GM23338 (cell line): Measurements from ENCODE around the gene FOXO3. TPM values are rescaled to one million over a fixed set of nuclear protein-coding genes. Genes with fewer than 3 reads are reported as not detected.

Source experiments
- ATAC-seq: fragments of 200-7000 bp; cut with Tn5 transposase; 3 replicates; pipeline ENCODE4 v1.9.1; 2020
- DNase-seq: peaks from one replicate; pipeline ENCODE4 v3.0.0-alpha.2; 2015; ENCODE audit warnings: low spot score
- H2AFZ ChIP-seq: fragments of 200-600 bp; sonication (generic); 2 replicates; pipeline ENCODE4 v1.8.0; 2016; ENCODE audit warnings: antibody characterized with exemption, mild to moderate bottlenecking, moderate library complexity
- H3F3A ChIP-seq: fragments of 200-600 bp; sonication (generic); replicated peaks from 2 replicates; pipeline ENCODE4 v1.8.0; 2017; ENCODE audit warnings: antibody characterized with exemption, mixed run types, low read depth
- H3K27ac ChIP-seq: fragments of 200-600 bp; sonication (generic); 2 replicates; pipeline ENCODE4 v1.6.1; 2016; ENCODE audit warnings: low read depth
- H3K27me3 ChIP-seq: fragments of 200-600 bp; sonication (generic); 2 replicates; pipeline ENCODE4 v1.8.0; 2016; ENCODE audit warnings: mild to moderate bottlenecking, mixed run types, moderate library complexity; ENCODE audit not compliant: insufficient read depth
- H3K36me3 ChIP-seq: fragments of 200-600 bp; sonication (generic); 2 replicates; pipeline ENCODE4 v1.8.0; 2016; ENCODE audit warnings: mild to moderate bottlenecking; ENCODE audit not compliant: insufficient read depth
- H3K4me1 ChIP-seq: fragments of 200-600 bp; sonication (generic); 2 replicates; pipeline ENCODE4 v1.8.0; 2016; ENCODE audit warnings: mild to moderate bottlenecking, moderate library complexity; ENCODE audit not compliant: insufficient read depth
- H3K4me2 ChIP-seq: fragments of 200-600 bp; sonication (generic); 2 replicates; pipeline ENCODE4 v1.7.1; 2017; ENCODE audit warnings: mixed run types
- H3K4me3 ChIP-seq: fragments of 200-600 bp; sonication (generic); 2 replicates; pipeline ENCODE4 v1.6.1; 2016; ENCODE audit warnings: mixed run types
- H3K79me2 ChIP-seq: fragments of 200-600 bp; sonication (generic); replicated peaks from 2 replicates; pipeline ENCODE4 v1.8.0; 2017; ENCODE audit warnings: mild to moderate bottlenecking; ENCODE audit not compliant: insufficient read depth
- H3K9me2 ChIP-seq: fragments of 200-600 bp; sonication (generic); 2 replicates; pipeline ENCODE4 v1.8.0; 2017; ENCODE audit not compliant: insufficient read depth
- H4K20me1 ChIP-seq: fragments of 200-600 bp; sonication (generic); replicated peaks from 2 replicates; pipeline ENCODE4 v1.8.0; 2017; ENCODE audit warnings: mild to moderate bottlenecking; ENCODE audit not compliant: insufficient read depth
- H3K27ac Mint-ChIP-seq: 2 replicates; pipeline ENCODE4 v1.8.0; 2020; ENCODE audit warnings: inconsistent platforms, mild to moderate bottlenecking, moderate library complexity, mixed read lengths
- H3K27me3 Mint-ChIP-seq: 3 replicates; pipeline ENCODE4 v1.8.0; 2022; ENCODE audit warnings: low read depth, mild to moderate bottlenecking, moderate library complexity, mixed read lengths, inconsistent platforms; ENCODE audit not compliant: insufficient read depth, poor library complexity
- H3K36me3 Mint-ChIP-seq: 3 replicates; pipeline ENCODE4 v1.8.0; 2021; ENCODE audit warnings: low read depth, mild to moderate bottlenecking, inconsistent platforms, moderate library complexity, mixed read lengths
- H3K4me1 Mint-ChIP-seq: 3 replicates; pipeline ENCODE4 v1.8.0; 2020; ENCODE audit warnings: mild to moderate bottlenecking, inconsistent platforms, mixed read lengths
- H3K4me3 Mint-ChIP-seq: 3 replicates; pipeline ENCODE4 v1.8.0; 2021; ENCODE audit warnings: moderate library complexity, mild to moderate bottlenecking, inconsistent platforms, mixed read lengths
- H3K9me3 Mint-ChIP-seq: 3 replicates; pipeline ENCODE4 v1.8.0; 2020; ENCODE audit warnings: moderate library complexity, mild to moderate bottlenecking, inconsistent platforms, mixed read lengths
- EZH2phosphoT487 ChIP-seq: fragments of 200-600 bp; sonication (generic); IDR thresholded peaks from one replicate; pipeline ENCODE4 v1.8.1; 2018; ENCODE audit warnings: antibody characterized with exemption; ENCODE audit not compliant: unreplicated experiment
- JUNB ChIP-seq: IDR thresholded peaks from one replicate; pipeline ENCODE4 v1.6.1; 2016; ENCODE audit warnings: antibody characterized with exemption; ENCODE audit not compliant: unreplicated experiment
- NANOG ChIP-seq: IDR thresholded peaks from 2 replicates; pipeline ENCODE4 v1.6.1; 2016; ENCODE audit warnings: antibody characterized with exemption, borderline replicate concordance
- POLR2AphosphoS5 ChIP-seq: IDR thresholded peaks from 2 replicates; pipeline ENCODE4 v1.6.1; 2016; ENCODE audit warnings: antibody characterized with exemption, low read depth
- STAT1 ChIP-seq: IDR thresholded peaks from one replicate; pipeline ENCODE4 v1.6.1; 2016; ENCODE audit warnings: antibody characterized with exemption; ENCODE audit not compliant: unreplicated experiment
- ZNF114 ChIP-seq: fragments of 250-450 bp; sonication (Bioruptor Pico); IDR thresholded peaks from 2 replicates; pipeline ENCODE4 v1.5.0; 2020; ENCODE audit warnings: mild to moderate bottlenecking, moderate library complexity
- ZNF331 ChIP-seq: fragments of 250-450 bp; sonication (Bioruptor Pico); IDR thresholded peaks from 2 replicates; pipeline ENCODE4 v1.5.0; 2020; ENCODE audit warnings: low read depth, mild to moderate bottlenecking, moderate library complexity
- polyA plus RNA-seq: library from polyadenylated mRNA; unstranded; fragments of >200 nt; fragmentation: Nextera tagmentation; extraction: Ambion mirVana; gene quantifications from 2 replicates; pipeline ENCODE4 v1.2.1, GENCODE V29; 2016
- total RNA-seq: library from RNA; depleted of rRNA; stranded (reverse); fragments of >200 nt; shearing (Covaris generic); gene quantifications from 2 replicates; pipeline ENCODE4 v1.2.3, GENCODE V29; 2014
- TF ChIP-seq, protein P1 (sequence below), 2 experiments: fragments of 200-600 bp in 1 of 2; sonication (generic) in 1 of 2; conservative IDR thresholded peaks; 2 replicates each; pipeline versions ENCODE4 v1.5.1 to v1.6.1; 2016 to 2017; ENCODE audit warnings: antibody characterized with exemption in 2 of 2, low read depth in 2 of 2, mild to moderate bottlenecking in 2 of 2, moderate library complexity in 1 of 2
- TF ChIP-seq, protein P2 (sequence below): IDR thresholded peaks from one replicate; pipeline ENCODE4 v1.6.1; 2018; ENCODE audit warnings: antibody characterized with exemption; ENCODE audit not compliant: unreplicated experiment
- TF ChIP-seq, protein P3 (sequence below): fragments of 250-450 bp; sonication (Bioruptor Pico); IDR thresholded peaks from 2 replicates; pipeline ENCODE4 v1.5.0; 2020; ENCODE audit warnings: mild to moderate bottlenecking, moderate library complexity

The FOXO3 gene
- total and polyA plus RNA-seq, 2 experiments from 2014 or later, result 9.8 to 20.2 TPM

DNA sequence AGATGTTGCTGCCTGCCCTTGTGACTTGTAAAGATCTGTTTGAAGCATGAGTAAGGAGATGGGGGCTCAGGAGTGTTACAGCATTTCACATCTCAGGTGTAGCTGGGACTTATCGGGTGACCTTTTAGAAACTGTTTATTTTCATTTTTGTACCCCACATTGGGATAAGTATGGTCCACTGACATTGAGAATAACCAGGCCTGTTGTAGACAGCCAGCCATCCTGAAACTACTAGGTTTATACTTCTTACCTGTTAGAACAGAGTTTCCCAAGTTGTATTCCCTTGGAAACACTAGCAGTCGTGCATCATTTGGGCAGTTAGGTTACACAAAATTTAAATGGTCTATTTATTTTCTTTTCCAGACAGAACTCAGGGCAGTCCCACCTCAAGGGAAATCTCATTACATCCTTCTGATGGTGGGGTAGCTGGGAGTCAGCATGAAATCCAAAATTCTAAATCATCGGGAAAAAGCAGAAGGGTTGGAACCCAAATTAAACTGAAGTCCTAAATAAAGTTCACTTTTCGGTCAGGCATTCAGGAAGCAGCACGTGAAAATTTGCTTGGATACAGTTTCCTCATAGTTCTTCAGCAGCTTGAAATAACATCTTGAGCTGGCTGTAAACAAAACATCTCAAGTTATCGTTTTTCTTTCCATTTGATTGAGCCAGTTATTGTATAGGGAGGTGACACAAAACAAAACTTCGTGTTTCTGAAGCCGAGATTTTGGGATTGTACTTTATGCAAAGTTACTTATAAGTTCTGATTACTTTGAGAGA lies 30.5 kb downstream of the FOXO3 start:
- Mint-ChIP-seq H3K36me3 (no peaks in the 10 kb centered on the region), H3K4me3 (no peak overlapping the region), H3K27me3 (peaks cover 4% of the 10 kb centered on the region), H3K9me3 (no peaks in the 10 kb centered on the region), H3K27ac (no peak overlapping the region), H3K4me1 (peaks cover 86% of the 10 kb centered on the region)
- H3K4me1 ChIP-seq, result peaks cover 53% of the 10 kb centered on the region
- H3K79me2 ChIP-seq, result peaks cover 80% of the 10 kb centered on the region
- H3K27ac ChIP-seq, result no peak overlapping the region
- no peak for TF ChIP-seq POLR2AphosphoS5
- no peak for TF ChIP-seq NANOG
- no peak for TF ChIP-seq ZNF331 (CRISPR knock-in tag)
- TF ChIP-seq STAT1, result no peak
- TF ChIP-seq, protein P1, sequence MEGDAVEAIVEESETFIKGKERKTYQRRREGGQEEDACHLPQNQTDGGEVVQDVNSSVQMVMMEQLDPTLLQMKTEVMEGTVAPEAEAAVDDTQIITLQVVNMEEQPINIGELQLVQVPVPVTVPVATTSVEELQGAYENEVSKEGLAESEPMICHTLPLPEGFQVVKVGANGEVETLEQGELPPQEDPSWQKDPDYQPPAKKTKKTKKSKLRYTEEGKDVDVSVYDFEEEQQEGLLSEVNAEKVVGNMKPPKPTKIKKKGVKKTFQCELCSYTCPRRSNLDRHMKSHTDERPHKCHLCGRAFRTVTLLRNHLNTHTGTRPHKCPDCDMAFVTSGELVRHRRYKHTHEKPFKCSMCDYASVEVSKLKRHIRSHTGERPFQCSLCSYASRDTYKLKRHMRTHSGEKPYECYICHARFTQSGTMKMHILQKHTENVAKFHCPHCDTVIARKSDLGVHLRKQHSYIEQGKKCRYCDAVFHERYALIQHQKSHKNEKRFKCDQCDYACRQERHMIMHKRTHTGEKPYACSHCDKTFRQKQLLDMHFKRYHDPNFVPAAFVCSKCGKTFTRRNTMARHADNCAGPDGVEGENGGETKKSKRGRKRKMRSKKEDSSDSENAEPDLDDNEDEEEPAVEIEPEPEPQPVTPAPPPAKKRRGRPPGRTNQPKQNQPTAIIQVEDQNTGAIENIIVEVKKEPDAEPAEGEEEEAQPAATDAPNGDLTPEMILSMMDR (conservative IDR thresholded peaks at IDR 0.05; ENCODE audit: low read depth in 2 of 2), result no peak
- TF ChIP-seq, protein P2, sequence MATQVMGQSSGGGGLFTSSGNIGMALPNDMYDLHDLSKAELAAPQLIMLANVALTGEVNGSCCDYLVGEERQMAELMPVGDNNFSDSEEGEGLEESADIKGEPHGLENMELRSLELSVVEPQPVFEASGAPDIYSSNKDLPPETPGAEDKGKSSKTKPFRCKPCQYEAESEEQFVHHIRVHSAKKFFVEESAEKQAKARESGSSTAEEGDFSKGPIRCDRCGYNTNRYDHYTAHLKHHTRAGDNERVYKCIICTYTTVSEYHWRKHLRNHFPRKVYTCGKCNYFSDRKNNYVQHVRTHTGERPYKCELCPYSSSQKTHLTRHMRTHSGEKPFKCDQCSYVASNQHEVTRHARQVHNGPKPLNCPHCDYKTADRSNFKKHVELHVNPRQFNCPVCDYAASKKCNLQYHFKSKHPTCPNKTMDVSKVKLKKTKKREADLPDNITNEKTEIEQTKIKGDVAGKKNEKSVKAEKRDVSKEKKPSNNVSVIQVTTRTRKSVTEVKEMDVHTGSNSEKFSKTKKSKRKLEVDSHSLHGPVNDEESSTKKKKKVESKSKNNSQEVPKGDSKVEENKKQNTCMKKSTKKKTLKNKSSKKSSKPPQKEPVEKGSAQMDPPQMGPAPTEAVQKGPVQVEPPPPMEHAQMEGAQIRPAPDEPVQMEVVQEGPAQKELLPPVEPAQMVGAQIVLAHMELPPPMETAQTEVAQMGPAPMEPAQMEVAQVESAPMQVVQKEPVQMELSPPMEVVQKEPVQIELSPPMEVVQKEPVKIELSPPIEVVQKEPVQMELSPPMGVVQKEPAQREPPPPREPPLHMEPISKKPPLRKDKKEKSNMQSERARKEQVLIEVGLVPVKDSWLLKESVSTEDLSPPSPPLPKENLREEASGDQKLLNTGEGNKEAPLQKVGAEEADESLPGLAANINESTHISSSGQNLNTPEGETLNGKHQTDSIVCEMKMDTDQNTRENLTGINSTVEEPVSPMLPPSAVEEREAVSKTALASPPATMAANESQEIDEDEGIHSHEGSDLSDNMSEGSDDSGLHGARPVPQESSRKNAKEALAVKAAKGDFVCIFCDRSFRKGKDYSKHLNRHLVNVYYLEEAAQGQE, result no peak
- TF ChIP-seq, protein P3, sequence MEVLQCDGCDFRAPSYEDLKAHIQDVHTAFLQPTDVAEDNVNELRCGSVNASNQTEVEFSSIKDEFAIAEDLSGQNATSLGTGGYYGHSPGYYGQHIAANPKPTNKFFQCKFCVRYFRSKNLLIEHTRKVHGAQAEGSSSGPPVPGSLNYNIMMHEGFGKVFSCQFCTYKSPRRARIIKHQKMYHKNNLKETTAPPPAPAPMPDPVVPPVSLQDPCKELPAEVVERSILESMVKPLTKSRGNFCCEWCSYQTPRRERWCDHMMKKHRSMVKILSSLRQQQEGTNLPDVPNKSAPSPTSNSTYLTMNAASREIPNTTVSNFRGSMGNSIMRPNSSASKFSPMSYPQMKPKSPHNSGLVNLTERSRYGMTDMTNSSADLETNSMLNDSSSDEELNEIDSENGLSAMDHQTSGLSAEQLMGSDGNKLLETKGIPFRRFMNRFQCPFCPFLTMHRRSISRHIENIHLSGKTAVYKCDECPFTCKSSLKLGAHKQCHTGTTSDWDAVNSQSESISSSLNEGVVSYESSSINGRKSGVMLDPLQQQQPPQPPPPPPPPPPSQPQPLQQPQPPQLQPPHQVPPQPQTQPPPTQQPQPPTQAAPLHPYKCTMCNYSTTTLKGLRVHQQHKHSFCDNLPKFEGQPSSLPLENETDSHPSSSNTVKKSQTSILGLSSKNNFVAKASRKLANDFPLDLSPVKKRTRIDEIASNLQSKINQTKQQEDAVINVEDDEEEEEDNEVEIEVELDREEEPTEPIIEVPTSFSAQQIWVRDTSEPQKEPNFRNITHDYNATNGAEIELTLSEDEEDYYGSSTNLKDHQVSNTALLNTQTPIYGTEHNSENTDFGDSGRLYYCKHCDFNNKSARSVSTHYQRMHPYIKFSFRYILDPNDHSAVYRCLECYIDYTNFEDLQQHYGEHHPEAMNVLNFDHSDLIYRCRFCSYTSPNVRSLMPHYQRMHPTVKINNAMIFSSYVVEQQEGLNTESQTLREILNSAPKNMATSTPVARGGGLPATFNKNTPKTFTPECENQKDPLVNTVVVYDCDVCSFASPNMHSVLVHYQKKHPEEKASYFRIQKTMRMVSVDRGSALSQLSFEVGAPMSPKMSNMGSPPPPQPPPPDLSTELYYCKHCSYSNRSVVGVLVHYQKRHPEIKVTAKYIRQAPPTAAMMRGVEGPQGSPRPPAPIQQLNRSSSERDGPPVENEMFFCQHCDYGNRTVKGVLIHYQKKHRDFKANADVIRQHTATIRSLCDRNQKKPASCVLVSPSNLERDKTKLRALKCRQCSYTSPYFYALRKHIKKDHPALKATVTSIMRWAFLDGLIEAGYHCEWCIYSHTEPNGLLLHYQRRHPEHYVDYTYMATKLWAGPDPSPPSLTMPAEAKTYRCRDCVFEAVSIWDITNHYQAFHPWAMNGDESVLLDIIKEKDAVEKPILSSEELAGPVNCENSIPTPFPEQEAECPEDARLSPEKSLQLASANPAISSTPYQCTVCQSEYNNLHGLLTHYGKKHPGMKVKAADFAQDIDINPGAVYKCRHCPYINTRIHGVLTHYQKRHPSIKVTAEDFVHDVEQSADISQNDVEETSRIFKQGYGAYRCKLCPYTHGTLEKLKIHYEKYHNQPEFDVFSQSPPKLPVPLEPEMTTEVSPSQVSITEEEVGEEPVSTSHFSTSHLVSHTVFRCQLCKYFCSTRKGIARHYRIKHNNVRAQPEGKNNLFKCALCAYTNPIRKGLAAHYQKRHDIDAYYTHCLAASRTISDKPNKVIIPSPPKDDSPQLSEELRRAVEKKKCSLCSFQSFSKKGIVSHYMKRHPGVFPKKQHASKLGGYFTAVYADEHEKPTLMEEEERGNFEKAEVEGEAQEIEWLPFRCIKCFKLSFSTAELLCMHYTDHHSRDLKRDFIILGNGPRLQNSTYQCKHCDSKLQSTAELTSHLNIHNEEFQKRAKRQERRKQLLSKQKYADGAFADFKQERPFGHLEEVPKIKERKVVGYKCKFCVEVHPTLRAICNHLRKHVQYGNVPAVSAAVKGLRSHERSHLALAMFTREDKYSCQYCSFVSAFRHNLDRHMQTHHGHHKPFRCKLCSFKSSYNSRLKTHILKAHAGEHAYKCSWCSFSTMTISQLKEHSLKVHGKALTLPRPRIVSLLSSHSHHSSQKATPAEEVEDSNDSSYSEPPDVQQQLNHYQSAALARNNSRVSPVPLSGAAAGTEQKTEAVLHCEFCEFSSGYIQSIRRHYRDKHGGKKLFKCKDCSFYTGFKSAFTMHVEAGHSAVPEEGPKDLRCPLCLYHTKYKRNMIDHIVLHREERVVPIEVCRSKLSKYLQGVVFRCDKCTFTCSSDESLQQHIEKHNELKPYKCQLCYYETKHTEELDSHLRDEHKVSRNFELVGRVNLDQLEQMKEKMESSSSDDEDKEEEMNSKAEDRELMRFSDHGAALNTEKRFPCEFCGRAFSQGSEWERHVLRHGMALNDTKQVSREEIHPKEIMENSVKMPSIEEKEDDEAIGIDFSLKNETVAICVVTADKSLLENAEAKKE (CRISPR knock-in tag), result no peak
- TF ChIP-seq ZNF114 (CRISPR knock-in tag), result no peak
- no peak for TF ChIP-seq JUNB
- TF ChIP-seq EZH2phosphoT487, result no peak
- ATAC-seq, result no peak
- no peaks in the 10 kb centered on the region for H3K27me3 ChIP-seq
- H3K4me3 ChIP-seq, result no peak overlapping the region
- no peaks in the 10 kb centered on the region for H3F3A ChIP-seq
- H3K9me2 ChIP-seq, result no peaks in the 10 kb centered on the region
- no peaks in the 10 kb centered on the region for H3K36me3 ChIP-seq
- no peak overlapping the region for H2AFZ ChIP-seq
- DNase-seq, result no peak
- H4K20me1 ChIP-seq, result no peaks in the 10 kb centered on the region
- no peak overlapping the region for H3K4me2 ChIP-seq
